OCI-LY3 (cell line): ENCODE data around the gene GPR37.

Experiments
- EZH2phosphoT487 ChIP-seq: fragments of 200-600 bp; shearing (Covaris generic); IDR thresholded peaks from 2 replicates; pipeline ENCODE4 v1.6.1; 2018; ENCODE audit warnings: antibody characterized with exemption, mixed run types, low read depth
- TF ChIP-seq, protein P1 (sequence below): fragments of 200-600, 300-600 bp; sonication (generic); IDR thresholded peaks from 2 replicates; pipeline ENCODE4 v1.5.1; 2014; ENCODE audit warnings: antibody characterized with exemption, low read length, low read depth

DNA sequence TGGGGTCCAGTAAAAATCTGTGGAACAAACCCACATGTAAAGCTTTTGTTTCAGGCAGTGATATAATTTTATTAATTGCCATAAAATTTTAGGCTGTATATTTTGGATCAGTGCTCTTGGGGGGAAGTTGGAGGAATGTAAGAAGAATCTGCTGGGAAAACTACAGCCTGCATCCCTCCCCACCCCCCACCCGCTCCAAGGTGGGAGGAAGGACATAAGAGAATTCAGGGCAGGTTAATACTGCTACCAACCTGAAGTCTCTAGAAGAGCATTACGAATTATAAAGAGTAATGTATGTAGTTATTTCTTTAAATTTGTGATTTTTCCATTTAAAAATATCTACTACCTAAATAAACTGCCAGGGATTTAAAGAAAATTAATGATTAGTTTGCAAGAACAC is 47.2 kb upstream of the GPR37 start:
- TF ChIP-seq, protein P1, sequence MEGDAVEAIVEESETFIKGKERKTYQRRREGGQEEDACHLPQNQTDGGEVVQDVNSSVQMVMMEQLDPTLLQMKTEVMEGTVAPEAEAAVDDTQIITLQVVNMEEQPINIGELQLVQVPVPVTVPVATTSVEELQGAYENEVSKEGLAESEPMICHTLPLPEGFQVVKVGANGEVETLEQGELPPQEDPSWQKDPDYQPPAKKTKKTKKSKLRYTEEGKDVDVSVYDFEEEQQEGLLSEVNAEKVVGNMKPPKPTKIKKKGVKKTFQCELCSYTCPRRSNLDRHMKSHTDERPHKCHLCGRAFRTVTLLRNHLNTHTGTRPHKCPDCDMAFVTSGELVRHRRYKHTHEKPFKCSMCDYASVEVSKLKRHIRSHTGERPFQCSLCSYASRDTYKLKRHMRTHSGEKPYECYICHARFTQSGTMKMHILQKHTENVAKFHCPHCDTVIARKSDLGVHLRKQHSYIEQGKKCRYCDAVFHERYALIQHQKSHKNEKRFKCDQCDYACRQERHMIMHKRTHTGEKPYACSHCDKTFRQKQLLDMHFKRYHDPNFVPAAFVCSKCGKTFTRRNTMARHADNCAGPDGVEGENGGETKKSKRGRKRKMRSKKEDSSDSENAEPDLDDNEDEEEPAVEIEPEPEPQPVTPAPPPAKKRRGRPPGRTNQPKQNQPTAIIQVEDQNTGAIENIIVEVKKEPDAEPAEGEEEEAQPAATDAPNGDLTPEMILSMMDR, result no peak
- TF ChIP-seq EZH2phosphoT487, result no peak
